ENCODE measurements around the gene SNX15.

The SNX15 gene

GRCh38 chr11:65057526-65057925, 30.3 kb downstream of the SNX15 start:
- no peak for DNase-seq (ENCODE audit: low read depth in 2 of 2)

GRCh38 chr11:65058012-65058411, 30.8 kb downstream of the SNX15 start:
- no peak for DNase-seq (ENCODE audit: low read depth in 2 of 2)

GRCh38 chr11:65058419-65059054, 31.3 kb downstream of the SNX15 start, which contains the start of gene NAALADL1:
Gene NAALADL1, minus strand, starts transcription at chr11:65058553. Its CDS starts 32 bp downstream, at chr11:65058521.
- DNase-seq (ENCODE audit: low read depth in 2 of 2) = no peak

DNA sequence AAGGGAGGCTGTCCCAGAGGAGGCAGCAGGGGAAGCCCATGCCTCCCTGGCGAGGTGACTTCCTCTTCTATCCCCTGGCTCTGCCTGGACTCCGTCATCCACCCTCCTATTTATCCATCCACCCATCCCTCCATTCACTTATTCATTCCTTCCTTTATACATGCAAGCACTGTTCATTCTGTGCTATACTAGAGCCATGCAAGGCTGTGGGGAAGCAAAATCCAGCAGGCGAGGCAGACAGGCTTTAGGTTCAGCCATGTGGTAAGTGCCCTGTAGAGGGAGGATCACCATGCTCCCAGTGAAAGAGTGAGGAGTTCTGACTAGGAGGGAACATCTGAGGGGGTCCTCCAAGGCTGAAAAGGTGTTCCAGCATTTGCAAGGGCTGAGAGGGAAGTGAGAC, 32.3 kb downstream of the SNX15 start:
- DNase-seq (ENCODE audit: low read depth in 2 of 2) = no peak

GRCh38 chr11:65059959-65060824, 33.0 kb downstream of the SNX15 start:
- no peak for DNase-seq (ENCODE audit: low read depth in 2 of 2)

GRCh38 chr11:65060913-65061408, 33.7 kb downstream of the SNX15 start:
- no peak for DNase-seq (ENCODE audit: low read depth in 2 of 2)

- DNase-seq (ENCODE audit: low read depth in 2 of 2) = no peak
These were observed 36.3 kb downstream of the SNX15 start for GRCh38 chr11:65063532-65063931.

DNA sequence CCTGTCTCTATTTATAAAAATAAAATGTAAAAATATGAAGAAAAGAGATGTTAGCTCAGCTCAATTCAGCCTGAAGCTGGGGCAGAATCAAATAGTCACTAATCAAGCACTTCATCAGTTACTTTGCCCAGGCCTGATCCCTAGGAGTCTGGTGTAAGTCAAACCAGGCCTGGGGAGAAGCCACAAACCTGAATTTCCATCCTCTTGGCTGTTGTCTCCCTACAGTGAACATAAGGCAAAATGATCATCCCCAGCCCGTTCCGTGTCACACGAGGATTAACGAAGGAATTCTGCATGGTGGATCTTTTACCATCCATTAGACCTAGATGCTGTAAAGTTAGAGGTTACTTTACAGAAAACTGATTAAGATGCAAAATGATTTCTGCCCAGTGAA, 37.6 kb downstream of the SNX15 start:
- no peak for DNase-seq (ENCODE audit: low read depth in 2 of 2)

- no peak for DNase-seq (ENCODE audit: low read depth in 2 of 2)
These were observed 38.6 kb downstream of the SNX15 start for GRCh38 chr11:65065851-65066250.

- DNase-seq (ENCODE audit: low read depth in 2 of 2) = no peak
These were observed 39.1 kb downstream of the SNX15 start for GRCh38 chr11:65066315-65066714.

DNA sequence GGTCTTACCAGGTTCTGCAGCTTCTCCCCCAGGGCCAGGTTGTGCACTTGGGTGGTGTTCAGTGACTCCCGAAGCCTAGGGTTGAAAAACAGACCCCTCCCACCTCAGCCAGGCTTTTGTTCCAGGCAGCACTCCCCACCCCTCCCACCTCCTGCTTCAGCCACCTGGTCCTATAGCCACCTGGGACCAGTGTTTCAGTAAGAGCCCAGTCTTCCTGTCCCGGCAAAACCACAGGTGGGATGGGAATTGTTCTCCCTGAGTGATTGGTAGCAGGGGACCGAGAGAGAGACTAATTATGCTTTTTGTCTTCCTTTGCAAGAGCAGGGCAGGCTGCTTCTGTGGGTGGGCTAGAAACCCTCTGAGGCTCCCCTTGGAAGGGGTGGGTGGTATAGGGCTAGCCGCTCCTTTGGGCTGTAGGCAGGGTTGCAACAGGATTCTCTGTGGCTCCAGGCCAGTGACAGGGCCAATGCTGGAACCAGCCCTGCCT, 39.6 kb downstream of the SNX15 start:
- no peak for DNase-seq (ENCODE audit: low read depth in 2 of 2)

DNA sequence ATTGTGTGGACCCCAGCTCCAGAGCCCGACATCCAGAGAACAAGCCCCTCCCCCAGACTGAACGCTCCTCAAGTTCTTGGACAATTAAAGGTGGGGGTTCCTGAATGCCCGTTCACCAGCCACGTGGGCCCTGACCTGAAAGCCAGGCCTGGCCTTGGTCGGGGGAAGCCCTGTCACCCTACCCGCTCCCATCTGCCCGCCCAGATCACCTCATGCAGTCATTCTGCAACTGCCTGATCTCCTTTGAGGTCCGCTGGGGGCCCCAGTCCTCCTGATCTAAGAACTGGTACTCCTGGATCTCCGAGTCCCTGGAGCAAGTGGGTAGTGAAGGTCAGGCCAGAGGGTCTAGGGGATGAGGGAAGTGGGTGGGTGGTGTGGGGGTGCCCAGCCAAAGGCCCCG, 40.2 kb downstream of the SNX15 start:
- DNase-seq (ENCODE audit: low read depth in 2 of 2) = no peak

DNA sequence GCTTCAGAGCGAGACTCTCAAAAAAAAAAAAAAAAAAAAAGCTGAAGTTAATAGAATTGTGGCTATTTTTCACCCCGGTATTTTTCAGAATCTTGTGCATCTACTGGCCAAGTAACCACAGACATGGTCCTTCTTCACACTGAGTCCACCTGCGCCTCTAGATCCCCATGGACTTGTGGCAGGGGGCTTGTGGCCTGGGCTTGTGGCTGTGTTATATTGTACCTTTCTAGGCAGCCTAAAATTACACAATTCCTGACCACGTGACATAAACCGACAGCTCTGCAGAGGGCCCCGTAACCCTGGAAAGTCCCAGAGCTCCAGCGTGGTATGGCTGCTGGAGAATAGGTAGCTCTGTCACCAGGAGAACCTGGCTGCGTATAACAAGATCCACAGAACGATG, 42.0 kb downstream of the SNX15 start:
- DNase-seq (ENCODE audit: low read depth in 2 of 2) = no peak

- DNase-seq (ENCODE audit: low read depth in 2 of 2) = no peak
These were observed 44.8 kb downstream of the SNX15 start for GRCh38 chr11:65071907-65072630.

DNA sequence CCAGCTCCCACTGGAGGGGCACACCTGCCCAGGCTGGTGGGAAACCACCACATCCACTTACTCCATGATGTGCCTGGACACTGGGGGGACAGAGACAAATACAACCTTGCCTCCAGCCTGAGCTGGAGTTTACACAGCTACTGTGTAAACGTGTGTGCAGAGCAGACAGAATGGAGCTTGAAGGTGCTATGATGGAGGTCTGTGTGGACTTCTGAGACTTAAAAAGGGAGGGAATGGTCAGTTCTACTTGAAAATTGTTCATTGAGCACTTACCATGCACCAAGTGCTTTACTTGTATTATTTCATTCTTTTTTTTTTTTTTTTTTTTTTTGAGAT, 45.4 kb downstream of the SNX15 start:
- no peak for DNase-seq (ENCODE audit: low read depth in 2 of 2)

DNA sequence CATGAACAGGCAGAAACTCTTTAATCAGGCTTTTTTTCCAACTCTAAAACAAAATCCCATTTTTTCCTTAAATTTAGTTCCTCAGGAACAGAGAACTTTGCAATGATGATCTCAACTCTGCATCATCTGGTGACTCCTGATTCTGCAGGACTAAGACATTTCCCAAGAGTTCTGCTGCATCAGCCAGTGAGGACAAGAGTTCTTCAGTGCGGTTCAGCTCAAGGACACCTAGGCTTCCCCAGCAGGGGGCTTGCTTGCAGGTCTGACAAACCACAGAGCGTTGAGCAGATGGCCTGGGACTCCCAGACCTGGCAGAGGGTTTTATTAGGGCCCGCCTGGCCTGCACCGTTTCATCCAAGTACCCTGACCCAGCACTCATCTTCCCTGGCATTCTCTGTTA, 50.2 kb downstream of the SNX15 start:
- no peak for DNase-seq (ENCODE audit: low read depth in 2 of 2)

- peak; percentile 44 to 47 for DNase-seq (ENCODE audit: low read depth in 2 of 2)
These were observed 50.9 kb downstream of the SNX15 start for GRCh38 chr11:65078151-65078550.

DNA sequence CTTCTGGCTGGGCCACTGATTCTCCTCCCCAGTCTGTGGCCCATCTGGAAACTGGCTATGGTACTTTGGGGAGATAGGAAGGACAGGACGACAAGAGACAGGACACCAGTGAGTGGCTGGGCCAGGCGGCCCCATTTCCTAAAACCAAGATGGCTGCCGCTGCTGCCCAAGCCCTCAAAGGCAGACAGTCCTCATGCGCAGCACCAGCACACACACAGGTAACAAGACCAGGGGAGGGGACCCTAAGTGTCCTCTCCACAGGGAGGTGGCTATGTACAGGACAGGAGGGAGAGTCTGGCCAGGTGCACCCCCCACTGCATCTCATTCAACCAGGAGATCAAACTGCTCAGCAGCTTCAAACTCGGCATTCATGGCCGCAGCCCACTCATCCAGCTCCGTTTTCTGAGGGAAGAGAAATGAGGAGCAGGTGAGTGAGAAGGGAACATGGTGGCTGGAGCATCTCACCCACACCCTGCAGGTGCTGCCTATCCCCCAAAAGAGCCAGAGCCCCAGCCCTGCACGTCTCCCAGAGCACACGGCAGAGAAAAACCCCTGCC, 51.6 kb downstream of the SNX15 start:
- no peak for DNase-seq (ENCODE audit: low read depth in 2 of 2)

GRCh38 chr11:65083134-65083833, 56.0 kb downstream of the SNX15 start:
- no peak for DNase-seq (ENCODE audit: low read depth in 2 of 2)

GRCh38 chr11:65083834-65084597, 56.8 kb downstream of the SNX15 start, which contains the start of the genes CDCA5 and ZFPL1:
Gene CDCA5, minus strand, starts transcription at chr11:65084040. Its CDS starts 62 bp downstream, at chr11:65083978.
Gene ZFPL1, plus strand, starts transcription at chr11:65084222. Its CDS starts 477 bp downstream, at chr11:65084699.
- DNase-seq (ENCODE audit: low read depth in 2 of 2) = peak; percentile 88 to 89
